HG02642 (cell line): Measurements from ENCODE around the gene UFD1.

Experiments used
- ATAC-seq: cut with Tn5 transposase; IDR thresholded peaks from one replicate; pipeline ENCODE4 v1.9.1; 2021; ENCODE audit warnings: mild to moderate bottlenecking; ENCODE audit not compliant: unreplicated experiment, poor library complexity

Gene UFD1

DNA sequence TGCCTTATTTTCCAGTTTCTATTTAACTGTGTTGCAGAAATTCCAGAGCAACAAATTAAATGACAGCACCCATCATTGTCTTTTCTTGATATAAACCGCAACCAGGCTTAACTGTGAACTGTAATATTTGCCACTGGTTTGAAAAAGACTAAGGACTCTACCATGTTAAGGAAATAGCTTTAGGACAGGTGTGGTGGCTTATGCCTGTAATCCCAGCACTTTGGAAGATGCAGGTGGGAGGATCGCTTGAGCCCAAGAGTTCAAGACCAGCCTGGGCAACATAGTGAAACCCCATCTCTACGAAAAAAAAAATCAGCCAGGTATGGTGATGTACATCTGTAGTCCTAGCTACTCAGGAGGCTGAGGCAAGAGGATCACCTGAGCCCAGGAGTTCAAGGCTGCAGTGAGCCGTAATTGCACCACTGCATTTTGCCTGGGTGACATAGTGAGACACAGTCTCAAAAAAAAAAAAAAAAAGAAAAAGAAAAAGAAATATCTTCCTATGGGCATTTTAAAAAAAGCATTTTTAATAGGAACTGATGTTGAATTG lies 76.3 kb downstream of the UFD1 start:
- ATAC-seq, result no peak

- no peak for ATAC-seq
These were observed 77.5 kb downstream of the UFD1 start for GRCh38 chr22:19401483-19401882.

GRCh38 chr22:19400881-19401280 lies 78.1 kb downstream of the UFD1 start:
- ATAC-seq, result no peak
